Naive thymus-derived CD4-positive, alpha-beta T cell (primary cell): Measurements from ENCODE around the gene ANKRD49. TPM values are rescaled to one million over a fixed set of nuclear protein-coding genes. Genes with fewer than 3 reads are reported as not detected.
A peak's percentile ranks its signal among the peaks of the same experiment; 100 is the strongest.

Experiments used
- ATAC-seq: fragments of 150-1000 bp; cut with Tn5 transposase; 2 replicates; pipeline ENCODE4 v1.10.0; 2021; ENCODE audit warnings: mild to moderate bottlenecking, moderate library complexity
- CTCF ChIA-PET: fragments of 350-600 bp; sonication (Branson Sonifier 250); formaldehyde crosslinking; loops from one replicate; lab custom pipeline; 2021; ENCODE audit warnings: antibody characterized with exemption; lab: Charles Lee
- POLR2A ChIA-PET: fragments of 350-600 bp; sonication (Branson Sonifier 250); formaldehyde crosslinking; loops from one replicate; lab custom pipeline; 2021; ENCODE audit warnings: antibody characterized with exemption, inconsistent platforms; lab: Charles Lee
- DNase-seq, 9 donors: peaks; one replicate each; pipeline versions ENCODE4 v3.0.0 to v3.0.0-alpha.2; 2020 to 2022; ENCODE audit warnings: mixed read lengths in 1 of 9
- H3K27ac ChIP-seq: one replicate; pipeline ENCODE4 v1.7.0; 2013; ENCODE audit warnings: mild to moderate bottlenecking, low read depth, low read length, moderate library complexity
- H3K27me3 ChIP-seq, 2 donors: one replicate each; pipeline ENCODE4 v1.7.0; 2013; ENCODE audit warnings: low read length in 2 of 2, mild to moderate bottlenecking in 2 of 2, moderate library complexity in 2 of 2; ENCODE audit not compliant: control insufficient read depth in 2 of 2, insufficient read depth in 2 of 2
- H3K36me3 ChIP-seq, 3 experiments: 1 replicate in 2 of 3; 2 replicates in 1 of 3; pipeline ENCODE4 v1.7.0; 2013; ENCODE audit warnings: low read length in 3 of 3, mild to moderate bottlenecking in 3 of 3, moderate library complexity in 1 of 3; ENCODE audit not compliant: insufficient read depth in 3 of 3, control insufficient read depth in 2 of 3
- H3K4me1 ChIP-seq, 2 donors: one replicate each; pipeline ENCODE4 v1.7.0; 2013; ENCODE audit warnings: low read length in 2 of 2, mild to moderate bottlenecking in 2 of 2, moderate library complexity in 1 of 2; ENCODE audit not compliant: control insufficient read depth in 2 of 2, insufficient read depth in 2 of 2
- H3K4me3 ChIP-seq: 2 replicates; pipeline ENCODE4 v1.7.0; 2013; ENCODE audit warnings: mild to moderate bottlenecking, low read length
- H3K9me3 ChIP-seq, 3 experiments: 1 replicate in 2 of 3; 2 replicates in 1 of 3; pipeline ENCODE4 v1.7.0; 2013; ENCODE audit warnings: low read length in 3 of 3; ENCODE audit not compliant: control insufficient read depth in 2 of 3
- H3K27ac Mint-ChIP-seq, 9 donors: one replicate each; pipeline ENCODE4 v1.8.0; 2020 to 2022; ENCODE audit warnings: mixed read lengths in 9 of 9, mild to moderate bottlenecking in 8 of 9, moderate library complexity in 5 of 9, inconsistent platforms in 2 of 9
- H3K27me3 Mint-ChIP-seq, 5 donors: one replicate each; pipeline ENCODE4 v1.8.0; 2021 to 2022; ENCODE audit warnings: mixed read lengths in 5 of 5, mild to moderate bottlenecking in 1 of 5
- H3K36me3 Mint-ChIP-seq, 5 donors: one replicate each; pipeline ENCODE4 v1.8.0; 2020 to 2022; ENCODE audit warnings: mixed read lengths in 5 of 5, mild to moderate bottlenecking in 3 of 5, inconsistent platforms in 1 of 5
- H3K4me1 Mint-ChIP-seq, 7 donors: one replicate each; pipeline ENCODE4 v1.8.0; 2020 to 2022; ENCODE audit warnings: mixed read lengths in 7 of 7, mild to moderate bottlenecking in 3 of 7, inconsistent platforms in 1 of 7
- H3K4me3 Mint-ChIP-seq, 10 donors: one replicate each; pipeline ENCODE4 v1.8.0; 2020 to 2022; ENCODE audit warnings: mild to moderate bottlenecking in 10 of 10, mixed read lengths in 10 of 10, moderate library complexity in 6 of 10, inconsistent platforms in 2 of 10
- H3K9me3 Mint-ChIP-seq, 11 donors: one replicate each; pipeline ENCODE4 v1.8.0; 2020 to 2022; ENCODE audit warnings: mixed read lengths in 11 of 11, mild to moderate bottlenecking in 4 of 11, inconsistent platforms in 1 of 11, moderate library complexity in 1 of 11
- intact Hi-C, 2 donors: fragments of 100-400 bp; cut with micrococcal nuclease; formaldehyde crosslinking; loops; one replicate each; pipeline ENCODE4 v1.15.1; 2023
- polyA plus RNA-seq, 2 donors: library from polyadenylated mRNA; unstranded; fragments of 300-500 nt; fragmentation: Illumina TruSeq; gene quantifications; one replicate each; pipeline ENCODE4 v1.2.3, GENCODE V29; 2021
- total RNA-seq, 6 experiments: library from RNA in 5 of 6; stranded (reverse) in 5 of 6; gene quantifications; 1 replicate in 5 of 6; 2 replicates in 1 of 6; pipeline ENCODE4 v1.2.3 and lab custom pipeline; 2021 to 2026

The ANKRD49 gene
- total and polyA plus RNA-seq, 7 experiments from 2014 or later, result 17.1 to 64.4 (median 32.7) TPM

GRCh38 chr11:94513091-94513490, 19.3 kb downstream of the ANKRD49 start:
- ATAC-seq (no peak), DNase-seq (no peak)
- H3K4me1 ChIP-seq, result peaks cover 7 to 13% of the 10 kb centered on the region in 2 donors
- H3K27ac ChIP-seq, result no peak overlapping the region
- peak overlapping the region in 9 of 10 donors; percentile 12 to 86 (median 79) for H3K4me3 Mint-ChIP-seq
- H3K4me3 ChIP-seq, result no peak overlapping the region
- peaks cover 24 to 79% (median 36%) of the 10 kb centered on the region in 5 donors for H3K27me3 Mint-ChIP-seq
- H3K27me3 ChIP-seq, result peaks cover 3 to 6% of the 10 kb centered on the region in 2 donors
- intact Hi-C loops, result loop anchor here in 1 of 2 donors (2.0 kb wide), 1 partner anchor 20 kb away; the partner anchor contains the start of genes ANKRD49 and MRE11
- ChIA-PET POLR2A (interaction anchor here (0.7 to 1.4 kb wide), 3 partner anchors 18 to 488 kb away, joined by 3 to 5 read pairs (median 4); no protein-coding TSS in a partner anchor), CTCF (interaction anchor here (1.0 kb wide), 1 partner anchor 13 kb away, joined by 3 read pairs; no protein-coding TSS in a partner anchor)
- no peaks in the 10 kb centered on the region for H3K36me3 Mint-ChIP-seq
- no peaks in the 10 kb centered on the region for H3K9me3 Mint-ChIP-seq
- no peaks in the 10 kb centered on the region for H3K36me3 ChIP-seq
- no peak overlapping the region for H3K27ac Mint-ChIP-seq
- peaks cover 12 to 22% (median 16%) of the 10 kb centered on the region in 7 donors for H3K4me1 Mint-ChIP-seq
- H3K9me3 ChIP-seq, result no peaks in the 10 kb centered on the region

GRCh38 chr11:94515398-94515797, 21.6 kb downstream of the ANKRD49 start:
- ChIA-PET POLR2A (interaction anchor here (0.7 kb wide), 1 partner anchor 50 kb away, joined by 3 read pairs; no protein-coding TSS in a partner anchor), CTCF (interaction anchor here (0.8 kb wide), 1 partner anchor 10 kb away, joined by 3 read pairs; no protein-coding TSS in a partner anchor)
- intact Hi-C loops, result loop anchor here in 1 of 2 donors (5.0 kb wide), 1 partner anchor 622 kb away; no protein-coding TSS in a partner anchor
- Histone ChIP-seq H3K36me3 (no peaks in the 10 kb centered on the region), H3K27me3 (peaks cover 0 to 6% of the 10 kb centered on the region in 2 donors), H3K9me3 (no peaks in the 10 kb centered on the region), H3K27ac (no peak overlapping the region), H3K4me3 (no peak overlapping the region), H3K4me1 (peaks cover 7 to 13% of the 10 kb centered on the region in 2 donors)
- H3K4me3 Mint-ChIP-seq, result no peak overlapping the region
- no peak for DNase-seq
- peaks cover 12 to 22% (median 16%) of the 10 kb centered on the region in 7 donors for H3K4me1 Mint-ChIP-seq
- no peaks in the 10 kb centered on the region for H3K36me3 Mint-ChIP-seq
- ATAC-seq, result no peak
- H3K27ac Mint-ChIP-seq, result no peak overlapping the region
- peaks cover 21 to 65% (median 27%) of the 10 kb centered on the region in 5 donors for H3K27me3 Mint-ChIP-seq
- H3K9me3 Mint-ChIP-seq, result no peaks in the 10 kb centered on the region

- peaks cover 16 to 52% (median 22%) of the 10 kb centered on the region in 5 donors for H3K27me3 Mint-ChIP-seq
- intact Hi-C loops, result loop anchor here in 1 of 2 donors (5.0 kb wide), 1 partner anchor 621 kb away; no protein-coding TSS in a partner anchor
- ChIA-PET CTCF (interaction anchor here (1.0 to 1.1 kb wide), 3 partner anchors 10 to 17 kb away, joined by 3 to 5 read pairs (median 4); no protein-coding TSS in a partner anchor), POLR2A (no interaction called here)
- no peak for DNase-seq
- Histone ChIP-seq H3K4me3 (no peak overlapping the region), H3K9me3 (no peaks in the 10 kb centered on the region), H3K27ac (no peak overlapping the region), H3K36me3 (no peaks in the 10 kb centered on the region), H3K4me1 (peaks cover 6 to 13% of the 10 kb centered on the region in 2 donors), H3K27me3 (peaks cover 0 to 5% of the 10 kb centered on the region in 2 donors)
- no peak overlapping the region for H3K27ac Mint-ChIP-seq
- no peaks in the 10 kb centered on the region for H3K36me3 Mint-ChIP-seq
- H3K9me3 Mint-ChIP-seq, result no peaks in the 10 kb centered on the region
- no peak for ATAC-seq
- no peak overlapping the region for H3K4me3 Mint-ChIP-seq
- peaks cover 12 to 18% (median 15%) of the 10 kb centered on the region in 7 donors for H3K4me1 Mint-ChIP-seq
Measured at GRCh38 chr11:94516725-94517124, 22.9 kb downstream of the ANKRD49 start.

- no peak overlapping the region for H3K27ac Mint-ChIP-seq
- H3K4me3 Mint-ChIP-seq, result no peak overlapping the region
- Histone ChIP-seq H3K36me3 (no peaks in the 10 kb centered on the region), H3K27me3 (no peaks in the 10 kb centered on the region), H3K9me3 (no peaks in the 10 kb centered on the region), H3K27ac (no peak overlapping the region), H3K4me1 (no peaks in the 10 kb centered on the region), H3K4me3 (no peak overlapping the region)
- intact Hi-C loops, result loop anchor here in 1 of 2 donors (5.0 kb wide), 1 partner anchor 619 kb away; no protein-coding TSS in a partner anchor
- H3K9me3 Mint-ChIP-seq, result no peaks in the 10 kb centered on the region
- peaks cover 0 to 2% (median under 1%) of the 10 kb centered on the region in 7 donors for H3K4me1 Mint-ChIP-seq
- DNase-seq (no peak), ATAC-seq (no peak)
- H3K27me3 Mint-ChIP-seq, result peaks cover 15 to 39% (median 17%) of the 10 kb centered on the region in 5 donors
- CTCF ChIA-PET, result interaction anchor here (0.6 kb wide), 1 partner anchor 777 kb away, joined by 4 read pairs; the partner anchor contains the start of gene C11orf54
- no peaks in the 10 kb centered on the region for H3K36me3 Mint-ChIP-seq
- POLR2A ChIA-PET, result no interaction called here
Measured at GRCh38 chr11:94518300-94518699, 24.5 kb downstream of the ANKRD49 start.

GRCh38 chr11:94519478-94520084, 25.8 kb downstream of the ANKRD49 start:
- intact Hi-C loops, result loop anchor here (1.0 to 5.0 kb wide), 10 partner anchors 23 to 1907 kb away; partner anchors contain the start of gene FUT4 (in 2 of the 2)
- no peaks in the 10 kb centered on the region for H3K36me3 ChIP-seq
- ChIA-PET CTCF (interaction anchor here (0.8 to 1.4 kb wide), 2 partner anchors 14 to 29 kb away, joined by 3 to 5 read pairs; no protein-coding TSS in a partner anchor), POLR2A (no interaction called here)
- no peak overlapping the region for H3K27ac Mint-ChIP-seq
- H3K4me3 ChIP-seq, result no peak overlapping the region
- ATAC-seq, result peak; percentile 70
- no peaks in the 10 kb centered on the region for H3K9me3 Mint-ChIP-seq
- H3K27ac ChIP-seq, result no peak overlapping the region
- no peaks in the 10 kb centered on the region for H3K9me3 ChIP-seq
- no peaks in the 10 kb centered on the region for H3K4me1 ChIP-seq
- peak in 4 of 9 donors; percentile 18 to 41 (median 26) for DNase-seq
- no peak overlapping the region for H3K4me3 Mint-ChIP-seq
- H3K36me3 Mint-ChIP-seq, result no peaks in the 10 kb centered on the region
- H3K27me3 ChIP-seq, result no peaks in the 10 kb centered on the region
- peaks cover 15 to 40% (median 21%) of the 10 kb centered on the region in 5 donors for H3K27me3 Mint-ChIP-seq
- no peaks in the 10 kb centered on the region for H3K4me1 Mint-ChIP-seq

GRCh38 chr11:94521684-94522083, 27.9 kb downstream of the ANKRD49 start:
- POLR2A ChIA-PET, result interaction anchor here (0.7 kb wide), 1 partner anchor 1431 kb away, joined by 4 read pairs; no protein-coding TSS in a partner anchor
- CTCF ChIA-PET, result interaction anchor here (0.6 to 1.6 kb wide), 2 partner anchors 75 to 1120 kb away, joined by 3 to 4 read pairs; no protein-coding TSS in a partner anchor
- peak; percentile 51 for ATAC-seq
- H3K9me3 Mint-ChIP-seq, result no peaks in the 10 kb centered on the region
- no peaks in the 10 kb centered on the region for H3K4me1 ChIP-seq
- H3K27me3 Mint-ChIP-seq, result peaks cover 3 to 31% (median 13%) of the 10 kb centered on the region in 5 donors
- no peak overlapping the region for H3K27ac ChIP-seq
- no peaks in the 10 kb centered on the region for H3K9me3 ChIP-seq
- no peaks in the 10 kb centered on the region for H3K4me1 Mint-ChIP-seq
- no peak overlapping the region for H3K4me3 ChIP-seq
- no peaks in the 10 kb centered on the region for H3K36me3 ChIP-seq
- intact Hi-C loops, result loop anchor here in 1 of 2 donors (2.0 kb wide), 1 partner anchor 21 kb away; the partner anchor contains the start of gene FUT4
- no peaks in the 10 kb centered on the region for H3K27me3 ChIP-seq
- no peak for DNase-seq
- no peaks in the 10 kb centered on the region for H3K36me3 Mint-ChIP-seq
- no peak overlapping the region for H3K27ac Mint-ChIP-seq
- H3K4me3 Mint-ChIP-seq, result no peak overlapping the region
